Activated CD8-positive, alpha-beta memory T cell treated with anti-CD3 and anti-CD28 coated beads, Interleukin-2, amount 50 U/mL, for 24 hours (primary cell): ENCODE results near the gene FILIP1L.

Experiments
- DNase-seq: peaks from one replicate; pipeline ENCODE4 v3.0.0-alpha.2; 2020; ENCODE audit errors: extremely low read depth

The FILIP1L gene

DNA sequence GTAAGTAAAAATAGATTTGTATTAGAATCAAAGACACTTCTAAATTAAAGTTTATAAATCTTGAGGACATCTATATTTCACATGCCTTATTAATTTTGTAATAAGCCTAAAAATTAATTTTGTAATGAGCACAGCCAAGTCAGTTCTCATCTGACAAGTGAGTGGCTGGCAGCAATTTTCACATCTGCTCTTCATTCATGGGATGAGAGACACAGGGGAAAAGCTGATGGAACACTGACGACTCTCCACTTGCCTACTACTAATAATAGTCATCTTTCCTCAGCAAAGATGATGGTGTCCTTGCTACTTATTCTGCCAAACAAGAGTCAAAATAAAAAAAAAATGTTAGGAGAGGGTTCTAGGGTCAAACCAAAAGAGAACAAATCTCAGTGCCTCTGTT, 311.0 kb downstream of the FILIP1L start:
- no peak for DNase-seq

- no peak for DNase-seq
These were observed 314.9 kb downstream of the FILIP1L start for GRCh38 chr3:99799422-99799821.

DNA sequence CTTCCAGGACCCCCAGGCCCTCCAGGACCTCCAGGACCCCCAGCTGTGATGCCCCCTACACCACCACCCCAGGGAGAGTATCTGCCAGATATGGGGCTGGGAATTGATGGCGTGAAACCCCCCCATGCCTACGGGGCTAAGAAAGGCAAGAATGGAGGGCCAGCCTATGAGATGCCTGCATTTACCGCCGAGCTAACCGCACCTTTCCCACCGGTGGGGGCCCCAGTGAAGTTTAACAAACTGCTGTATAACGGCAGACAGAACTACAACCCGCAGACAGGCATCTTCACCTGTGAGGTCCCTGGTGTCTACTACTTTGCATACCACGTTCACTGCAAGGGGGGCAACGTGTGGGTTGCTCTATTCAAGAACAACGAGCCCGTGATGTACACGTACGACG, 318.7 kb downstream of the FILIP1L start:
- no peak for DNase-seq

DNA sequence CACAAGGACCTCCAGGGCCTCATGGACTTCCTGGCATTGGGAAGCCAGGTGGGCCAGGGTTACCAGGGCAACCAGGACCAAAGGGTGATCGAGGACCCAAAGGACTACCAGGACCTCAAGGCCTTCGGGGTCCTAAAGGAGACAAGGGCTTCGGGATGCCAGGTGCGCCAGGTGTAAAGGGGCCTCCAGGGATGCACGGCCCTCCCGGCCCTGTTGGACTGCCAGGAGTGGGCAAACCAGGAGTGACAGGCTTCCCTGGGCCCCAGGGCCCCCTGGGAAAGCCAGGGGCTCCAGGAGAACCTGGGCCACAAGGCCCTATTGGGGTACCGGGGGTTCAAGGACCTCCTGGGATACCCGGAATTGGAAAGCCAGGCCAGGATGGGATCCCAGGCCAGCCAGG, 319.8 kb downstream of the FILIP1L start:
- no peak for DNase-seq

DNA sequence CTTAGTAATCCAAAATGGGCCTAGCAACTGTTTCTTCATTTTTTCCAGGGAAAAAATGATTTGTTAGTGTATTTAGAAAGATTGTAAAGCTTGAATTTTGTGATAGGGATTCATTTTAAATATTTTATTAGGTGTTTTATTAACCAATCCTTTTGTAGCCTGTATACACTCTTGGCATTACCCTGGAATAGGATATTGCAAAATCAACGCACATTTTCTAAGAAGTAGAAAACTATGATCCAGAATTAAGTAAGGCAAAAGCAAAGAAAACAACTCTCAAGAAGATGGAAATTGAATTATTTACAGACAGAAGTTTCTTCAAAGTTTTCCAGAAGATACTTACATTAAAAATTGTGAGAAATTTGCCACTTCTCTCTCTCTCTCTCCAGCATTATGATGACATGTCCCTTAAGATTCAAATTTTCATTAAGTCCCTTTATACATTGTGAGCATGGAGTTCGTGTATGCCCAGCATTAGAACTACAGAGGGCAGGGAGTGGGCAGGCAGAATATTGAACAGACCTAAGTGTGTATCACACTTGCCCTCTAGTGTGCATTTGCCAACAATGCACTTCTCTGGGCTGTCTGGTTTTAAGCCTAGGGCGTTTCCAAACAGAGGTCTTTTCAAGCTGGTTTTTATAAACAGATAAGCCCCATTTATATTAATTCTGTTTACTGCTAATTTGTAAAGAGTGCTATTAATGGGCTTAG, 325.1 kb downstream of the FILIP1L start:
- no peak for DNase-seq
